GM18858 (cell line): ENCODE data around the gene HERPUD1.
A peak's percentile ranks its signal among the peaks of the same experiment; 100 is the strongest.
"Not testable (repeated sequence)": the region's sequence is repeated elsewhere in the genome, so short reads cannot be mapped to it uniquely, and the experiment has no call there.

ENCODE experiments used
- ATAC-seq: cut with Tn5 transposase; IDR thresholded peaks from one replicate; pipeline ENCODE4 v1.9.1; 2021; ENCODE audit not compliant: unreplicated experiment

HERPUD1 gene

DNA sequence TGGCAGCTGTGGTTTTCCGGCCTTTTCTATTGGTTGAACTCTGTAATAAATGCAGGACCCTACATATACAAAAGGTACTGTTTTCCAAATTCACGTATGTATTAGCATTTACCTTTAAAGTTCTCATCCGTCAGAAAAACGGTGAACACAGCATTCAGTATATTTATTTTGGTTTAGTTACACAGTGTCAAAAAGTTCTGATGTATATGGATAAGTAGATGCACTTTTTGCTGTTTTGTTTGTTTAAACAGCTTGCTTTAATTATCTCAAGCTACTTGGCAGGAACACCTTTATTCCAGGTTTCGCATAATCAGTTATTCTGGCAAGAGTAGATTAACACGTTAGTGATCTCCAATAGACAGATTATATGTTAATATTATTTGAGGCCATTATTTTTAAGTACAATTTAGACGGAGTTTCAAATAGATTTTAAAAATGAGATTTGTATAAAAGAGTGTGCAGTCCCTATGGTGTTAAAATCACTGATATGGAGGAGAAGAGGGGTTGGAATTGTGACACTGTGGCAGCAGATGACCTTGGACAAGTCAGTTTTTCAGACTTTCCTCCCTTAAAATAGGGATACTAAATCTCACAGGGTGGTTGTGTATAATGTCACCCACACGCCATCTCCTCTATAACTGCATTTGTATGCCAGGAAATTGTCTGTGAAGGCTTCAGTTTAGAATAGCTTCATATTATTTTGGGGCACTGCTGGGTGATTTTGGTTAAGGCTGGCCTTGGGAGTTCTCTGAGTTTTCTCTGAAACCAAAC is 2.1 kb downstream of the HERPUD1 start:
- no peak for ATAC-seq

DNA sequence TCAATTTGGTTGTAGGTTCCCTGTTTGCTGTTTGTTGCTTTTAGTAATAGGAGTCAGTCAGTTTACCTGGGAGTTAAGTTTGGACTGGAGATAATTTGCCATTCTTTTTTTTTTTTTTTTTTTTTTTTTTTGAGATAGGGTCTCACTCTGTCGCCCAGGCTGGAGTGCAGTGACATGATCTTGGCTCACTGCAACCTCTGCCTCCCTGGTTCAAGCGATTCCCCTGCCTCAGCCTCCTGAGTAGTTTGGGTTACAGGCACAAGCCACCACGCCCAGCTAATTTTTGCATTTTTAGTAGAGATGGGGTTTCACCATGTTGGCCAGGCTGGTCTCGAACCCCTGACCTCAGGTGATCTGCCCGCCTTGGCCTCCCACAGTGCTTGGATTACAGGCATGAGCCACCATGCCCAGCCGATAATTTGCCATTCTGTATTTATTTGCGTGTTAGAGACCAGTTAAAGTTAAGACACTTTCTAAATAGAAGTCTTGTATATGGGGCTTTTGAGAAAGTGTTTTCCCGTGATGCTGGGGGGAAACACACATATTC is 2.7 kb downstream of the HERPUD1 start:
- not testable (repeated sequence) for ATAC-seq

DNA sequence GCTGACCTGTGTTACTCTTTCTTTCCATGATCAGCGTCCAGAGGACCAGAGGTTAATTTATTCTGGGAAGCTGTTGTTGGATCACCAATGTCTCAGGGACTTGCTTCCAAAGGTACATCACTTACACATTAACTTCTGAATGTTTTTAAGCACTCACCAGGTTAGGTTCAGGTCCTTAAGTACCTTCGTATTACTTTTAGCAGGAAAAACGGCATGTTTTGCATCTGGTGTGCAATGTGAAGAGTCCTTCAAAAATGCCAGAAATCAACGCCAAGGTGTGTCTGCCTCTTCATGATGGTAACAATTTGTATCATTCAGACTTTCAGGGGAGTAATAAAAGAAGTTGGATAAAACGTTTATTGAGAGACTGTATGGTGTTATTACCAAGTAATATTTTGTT is 3.3 kb downstream of the HERPUD1 start:
- ATAC-seq, result no peak

DNA sequence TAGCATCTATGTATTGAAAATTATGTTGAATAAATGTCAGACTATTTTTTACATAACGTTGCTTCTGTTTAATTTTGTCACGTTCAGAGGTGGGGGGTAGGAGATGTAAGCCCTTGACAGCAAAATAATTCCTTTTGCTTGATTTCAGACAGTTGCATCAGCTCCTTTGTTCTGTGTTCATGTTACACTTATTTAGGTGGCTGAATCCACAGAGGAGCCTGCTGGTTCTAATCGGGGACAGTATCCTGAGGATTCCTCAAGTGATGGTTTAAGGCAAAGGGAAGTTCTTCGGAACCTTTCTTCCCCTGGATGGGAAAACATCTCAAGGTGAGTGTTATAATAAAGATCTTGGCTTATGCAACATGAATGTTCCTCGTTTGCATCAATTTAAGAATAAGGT is 4.5 kb downstream of the HERPUD1 start:
- no peak for ATAC-seq

DNA sequence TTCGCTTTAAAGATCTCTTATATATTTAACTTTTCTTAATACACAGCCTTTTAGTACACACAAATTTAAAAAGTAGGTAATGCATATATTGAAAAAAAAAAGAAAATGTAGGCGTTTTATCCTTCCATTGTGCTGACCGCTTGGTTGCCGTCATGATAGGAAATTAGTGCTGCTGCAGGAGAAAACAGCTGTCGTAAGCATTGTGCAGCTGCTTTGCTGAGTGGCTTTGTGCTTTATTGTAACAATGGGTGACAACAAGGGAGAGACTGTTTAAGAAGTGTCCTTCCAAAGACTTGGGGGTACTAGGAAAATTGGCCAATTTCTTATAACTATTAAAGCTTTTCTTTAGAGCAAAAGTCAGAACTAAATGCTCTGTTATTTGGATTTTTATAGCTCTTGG is 5.0 kb downstream of the HERPUD1 start:
- no peak for ATAC-seq

DNA sequence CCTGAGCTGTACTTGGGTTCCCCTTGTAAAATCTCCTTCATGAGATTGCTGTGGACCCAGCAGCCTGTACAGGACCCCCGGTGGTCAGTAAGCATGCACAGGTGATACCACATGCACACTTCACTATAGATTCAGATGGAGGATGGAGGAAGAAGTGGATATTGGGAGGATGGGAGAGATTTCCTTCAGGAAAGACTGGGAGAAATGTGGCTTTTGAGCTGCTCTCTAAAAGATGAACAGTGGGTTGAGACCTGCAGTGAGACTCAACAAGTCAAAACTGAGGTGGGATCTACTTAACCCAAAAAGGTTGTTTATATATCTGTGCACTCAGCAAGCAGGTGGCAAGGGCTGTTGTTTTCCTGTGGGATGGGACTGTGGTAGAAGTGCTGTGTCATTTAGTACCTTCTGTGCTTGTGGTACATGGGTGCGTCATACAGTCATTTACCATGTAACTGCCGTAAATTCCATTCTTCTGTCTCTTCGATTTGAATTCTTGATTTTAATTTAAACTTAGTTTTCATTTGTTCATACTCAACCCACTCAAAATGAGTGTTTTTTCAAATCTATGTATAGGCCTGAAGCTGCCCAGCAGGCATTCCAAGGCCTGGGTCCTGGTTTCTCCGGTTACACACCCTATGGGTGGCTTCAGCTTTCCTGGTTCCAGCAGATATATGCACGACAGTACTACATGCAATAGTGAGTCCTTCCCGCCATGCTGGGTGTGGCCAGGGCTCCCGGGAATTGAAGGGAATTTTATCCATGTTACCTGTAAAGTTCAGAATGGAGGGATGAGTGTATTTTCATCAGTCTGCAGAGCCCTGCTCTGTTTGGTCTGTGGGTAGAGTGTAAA is 6.9 kb downstream of the HERPUD1 start:
- no peak for ATAC-seq

DNA sequence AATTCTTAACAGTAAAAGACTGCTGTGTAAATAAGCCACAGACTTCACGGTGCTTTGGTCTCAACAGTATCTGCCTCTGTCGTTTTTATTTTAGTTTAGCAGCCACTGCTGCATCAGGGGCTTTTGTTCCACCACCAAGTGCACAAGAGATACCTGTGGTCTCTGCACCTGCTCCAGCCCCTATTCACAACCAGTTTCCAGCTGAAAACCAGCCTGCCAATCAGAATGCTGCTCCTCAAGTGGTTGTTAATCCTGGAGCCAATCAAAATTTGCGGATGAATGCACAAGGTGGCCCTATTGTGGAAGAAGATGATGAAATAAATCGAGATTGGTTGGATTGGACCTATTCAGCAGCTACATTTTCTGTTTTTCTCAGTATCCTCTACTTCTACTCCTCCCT is 7.9 kb downstream of the HERPUD1 start:
- ATAC-seq, result no peak

DNA sequence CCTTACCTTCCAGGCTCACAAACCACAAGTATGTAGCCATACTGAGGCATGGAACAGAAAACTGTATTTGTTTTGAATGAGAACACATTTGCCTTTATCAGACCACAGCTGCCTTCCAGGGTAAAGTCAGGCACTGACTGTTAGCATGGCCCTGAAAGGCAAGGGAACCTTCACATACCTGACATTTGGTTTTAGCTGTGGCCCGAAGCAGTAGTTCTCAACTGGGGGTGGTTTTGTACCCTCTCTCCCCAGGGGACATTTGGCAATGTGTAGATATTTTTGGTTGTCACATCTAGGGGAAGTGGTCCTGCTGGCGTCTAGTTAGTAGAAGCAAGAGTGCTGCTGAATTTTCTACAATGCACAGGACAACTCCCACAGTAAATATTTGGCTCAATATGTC is 9.2 kb downstream of the HERPUD1 start:
- ATAC-seq, result no peak

DNA sequence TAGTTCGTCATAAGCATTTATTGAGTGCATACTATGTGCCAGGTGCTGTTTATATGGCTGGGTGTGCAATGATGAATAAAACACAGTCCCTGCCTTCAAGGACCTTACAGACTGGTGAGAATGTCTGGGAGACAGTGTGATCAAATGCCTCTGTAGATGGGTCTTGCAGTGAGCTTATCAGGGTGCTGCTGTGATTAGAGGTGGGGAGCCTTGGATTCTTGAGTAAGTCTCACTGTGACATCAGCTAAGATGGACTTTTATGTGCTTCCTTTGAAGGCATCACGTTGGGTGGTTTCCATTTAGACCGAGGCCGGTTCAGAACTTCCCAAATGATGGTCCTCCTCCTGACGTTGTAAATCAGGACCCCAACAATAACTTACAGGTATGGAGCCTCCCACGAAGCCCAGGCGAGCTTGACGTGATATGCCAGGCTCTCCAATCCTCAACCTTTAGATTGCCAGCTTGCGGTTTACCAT is 10.0 kb downstream of the HERPUD1 start:
- no peak for ATAC-seq

DNA sequence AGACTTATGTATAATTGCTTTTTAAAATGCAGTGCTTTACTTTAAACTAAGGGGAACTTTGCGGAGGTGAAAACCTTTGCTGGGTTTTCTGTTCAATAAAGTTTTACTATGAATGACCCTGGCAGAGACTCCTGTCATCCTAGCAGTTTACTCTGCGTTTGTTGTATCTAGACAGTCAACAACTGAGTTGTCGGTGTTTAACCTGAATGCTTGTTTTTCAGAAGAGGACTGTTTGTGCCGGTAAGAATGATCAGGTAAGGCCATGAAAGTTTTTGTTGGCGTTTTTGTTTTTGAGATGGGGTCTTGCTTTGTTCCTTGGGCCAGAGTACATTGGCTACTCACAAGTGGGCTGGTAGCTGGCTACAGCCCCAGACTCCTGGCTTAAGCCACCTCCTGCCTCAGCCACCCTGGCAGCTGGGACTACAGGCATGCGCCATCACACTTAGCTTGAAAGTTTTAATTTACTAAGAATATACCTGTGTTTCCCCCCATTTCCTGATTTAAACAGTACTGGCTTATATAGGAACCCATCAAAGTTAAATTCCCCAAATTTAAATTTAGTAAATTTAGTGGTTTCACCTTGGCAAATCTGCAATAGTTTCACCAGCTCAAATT is 11.9 kb downstream of the HERPUD1 start:
- ATAC-seq, result no peak

DNA sequence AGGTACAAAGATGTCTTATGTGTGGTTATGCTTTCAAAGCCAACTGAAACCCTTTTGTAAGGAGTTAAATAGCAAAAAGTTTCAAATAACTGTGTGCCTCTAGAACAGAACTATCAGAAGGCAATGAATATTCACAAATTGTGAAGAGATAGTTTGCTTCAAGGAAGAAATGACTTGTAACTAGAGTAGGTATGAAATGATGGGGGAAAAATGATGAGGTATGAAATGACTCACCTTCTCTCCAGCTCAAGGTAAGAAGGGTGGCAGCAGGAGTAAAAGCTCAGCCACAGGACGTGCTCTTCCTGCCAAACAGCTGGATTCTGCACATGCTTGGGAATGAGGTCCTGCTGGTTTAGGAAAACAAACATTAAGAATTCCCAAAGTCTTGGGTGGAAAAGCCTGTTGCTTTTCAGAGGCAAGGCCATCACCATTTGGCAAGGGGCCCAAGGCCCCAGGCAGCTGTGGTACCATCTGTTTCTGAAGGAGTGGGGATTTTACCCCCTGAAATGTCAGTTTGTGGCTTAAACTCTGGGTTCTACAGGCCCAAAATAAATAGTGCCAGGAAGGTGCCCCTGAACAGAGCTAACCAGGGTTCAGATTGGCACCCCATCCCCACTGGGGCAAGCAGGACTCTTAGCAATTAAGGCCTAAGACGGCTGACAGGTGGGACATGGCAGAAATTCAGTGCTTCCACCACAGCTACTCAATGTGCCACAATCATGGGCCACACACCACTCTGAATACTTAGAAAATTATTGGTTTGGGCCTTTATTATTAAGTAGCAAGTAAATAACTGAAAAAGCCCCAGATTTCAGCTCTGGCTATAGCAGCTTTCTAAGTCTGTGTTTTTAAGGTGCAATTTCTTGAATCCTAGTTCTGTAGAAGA is 13.3 kb downstream of the HERPUD1 start:
- peak; percentile 42 for ATAC-seq

DNA sequence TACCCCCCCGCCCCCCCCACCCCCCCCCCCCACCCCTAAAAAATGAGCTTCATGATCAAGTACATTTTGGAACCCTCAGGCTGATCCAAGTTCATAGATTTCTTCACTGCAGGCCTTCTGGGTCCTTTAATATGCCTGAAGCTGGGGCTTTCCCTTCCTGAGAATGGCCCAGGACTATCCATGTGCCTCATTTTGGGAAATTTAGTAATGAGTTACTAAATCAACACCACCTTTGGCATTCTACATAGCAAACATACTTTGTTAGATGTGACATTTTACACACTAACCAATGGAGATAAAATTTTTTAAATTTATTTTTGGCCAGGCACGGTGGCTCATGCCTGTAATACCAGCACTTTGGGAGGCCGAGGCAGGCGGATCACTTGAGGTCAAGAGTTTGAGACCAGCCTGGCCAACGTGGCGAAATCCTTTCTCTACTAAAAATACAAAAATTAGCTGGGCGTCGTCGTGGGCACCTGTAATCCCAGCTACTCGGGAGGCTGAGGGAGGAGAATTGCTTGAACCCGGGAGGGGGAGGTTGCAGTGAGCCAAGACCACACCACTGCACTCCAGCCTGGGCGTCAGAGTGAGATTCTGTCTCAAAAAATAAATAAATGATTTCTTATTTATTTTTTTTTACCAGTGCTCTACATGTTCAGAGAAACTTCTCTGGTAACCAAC is 14.0 kb downstream of the HERPUD1 start:
- ATAC-seq, result no peak

DNA sequence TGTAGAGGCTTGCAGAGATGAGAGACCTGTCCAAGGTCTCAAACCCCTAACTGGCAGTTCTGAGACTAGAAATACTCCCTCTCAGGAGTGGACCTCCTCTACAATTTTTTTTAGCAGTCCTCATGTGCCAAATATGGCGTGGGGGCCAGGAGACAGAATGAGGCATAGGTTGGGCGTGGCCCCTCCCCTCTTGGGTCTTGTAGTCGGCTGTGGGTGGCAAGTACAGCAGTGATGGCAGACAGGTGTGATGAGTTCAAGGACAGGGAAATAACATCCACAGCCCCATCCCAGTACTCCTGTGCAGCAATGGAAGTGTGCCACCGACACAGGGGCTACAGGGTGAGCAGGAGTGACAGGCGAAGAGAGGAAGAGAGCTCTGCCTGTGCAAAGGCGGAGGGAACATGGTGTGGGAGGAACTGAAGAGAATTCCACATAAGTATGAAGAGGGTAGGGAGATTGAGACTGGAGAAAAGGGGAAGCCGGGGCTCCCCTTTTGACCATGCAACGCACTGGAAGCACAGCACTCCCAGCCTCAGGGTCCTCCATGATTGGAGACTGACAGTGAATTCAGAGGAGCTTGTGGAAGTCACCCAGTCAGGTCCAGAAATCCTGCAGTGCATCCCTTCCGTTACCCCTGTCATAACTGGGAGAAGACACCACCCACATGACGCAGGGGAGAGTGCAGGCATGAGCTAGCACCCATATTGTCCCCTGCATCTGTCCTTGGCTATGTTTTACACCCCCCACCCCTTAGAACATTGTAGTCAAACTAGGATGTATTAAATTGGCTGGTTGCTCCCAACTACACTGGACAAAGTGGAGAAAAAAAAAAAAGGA is 15.0 kb downstream of the HERPUD1 start:
- ATAC-seq, result no peak

DNA sequence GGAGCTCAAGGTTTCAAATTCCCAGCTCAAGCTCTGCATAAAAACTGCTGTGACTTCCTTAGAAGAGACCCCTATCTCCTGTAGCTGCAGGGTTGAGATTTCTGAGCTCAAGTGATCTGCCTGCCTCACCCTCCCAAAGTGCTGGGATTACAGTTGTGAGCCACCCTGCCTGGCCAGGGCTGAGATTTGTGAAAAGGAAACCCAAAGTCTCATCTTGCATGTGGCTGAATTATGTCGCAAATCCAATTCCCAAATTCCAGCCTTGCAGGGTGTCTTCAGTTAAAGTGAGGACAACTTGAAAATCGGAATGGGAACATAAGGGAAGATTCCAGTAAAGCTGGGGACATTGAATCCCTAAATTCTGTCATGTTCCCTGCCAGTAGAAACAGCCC is 15.7 kb downstream of the HERPUD1 start:
- ATAC-seq, result no peak

DNA sequence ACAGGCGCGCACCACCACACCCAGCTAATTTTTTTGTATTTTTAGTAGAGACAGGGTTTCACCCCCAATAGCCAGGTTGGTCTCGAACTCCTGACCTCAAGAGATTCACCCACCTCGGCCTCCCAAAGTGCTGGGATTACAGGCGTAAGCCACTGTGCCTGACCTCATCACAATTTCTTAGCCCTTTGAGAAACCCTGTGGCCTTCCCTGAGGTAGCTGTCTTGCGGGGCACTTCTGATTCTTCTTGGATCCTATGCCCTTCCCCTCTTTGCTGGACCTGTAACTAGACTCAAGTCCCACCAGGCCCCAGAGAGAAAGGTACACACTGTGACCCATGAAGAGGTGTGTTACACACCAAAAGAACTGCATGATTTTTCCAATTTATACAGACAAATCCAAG is 16.3 kb downstream of the HERPUD1 start:
- ATAC-seq, result no peak

DNA sequence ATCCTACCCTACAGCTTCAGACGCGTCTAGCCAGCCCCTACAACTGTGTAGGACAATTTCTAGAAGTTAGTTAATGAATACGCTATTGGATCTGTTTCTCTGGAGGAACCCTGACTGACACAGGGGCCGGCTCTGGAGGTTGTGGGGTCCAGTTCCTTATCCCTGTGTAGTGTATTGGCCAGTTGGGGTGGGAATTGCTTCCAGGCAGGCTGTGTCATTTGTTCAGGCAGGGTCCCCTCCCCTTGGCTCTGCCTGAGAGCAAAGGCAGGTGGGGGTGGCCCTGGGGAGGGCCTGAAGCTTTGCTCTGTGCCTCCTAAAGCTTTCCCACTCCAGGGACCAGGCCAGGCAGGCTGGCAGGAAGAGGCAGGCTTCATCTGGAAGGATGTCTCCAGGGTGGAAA is 18.1 kb downstream of the HERPUD1 start:
- ATAC-seq, result no peak

DNA sequence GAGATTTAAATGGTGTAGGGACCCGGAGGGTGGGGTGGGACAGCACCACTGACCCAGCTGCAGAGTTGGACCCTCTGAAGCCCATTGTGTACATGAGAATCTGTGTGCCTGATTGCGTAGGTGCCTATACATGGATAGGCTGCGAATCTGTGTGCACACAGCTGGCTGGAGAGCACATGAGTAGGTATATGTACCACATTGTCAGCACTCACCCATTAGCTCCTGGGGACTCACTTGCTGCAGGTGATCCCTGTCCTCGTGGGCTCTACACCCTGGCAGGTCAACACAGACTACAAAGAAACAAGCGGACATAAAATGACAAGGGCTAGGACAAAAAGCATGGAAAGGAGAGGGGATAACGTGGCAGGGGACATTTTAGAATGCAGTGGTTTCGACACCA is 18.5 kb downstream of the HERPUD1 start:
- no peak for ATAC-seq

DNA sequence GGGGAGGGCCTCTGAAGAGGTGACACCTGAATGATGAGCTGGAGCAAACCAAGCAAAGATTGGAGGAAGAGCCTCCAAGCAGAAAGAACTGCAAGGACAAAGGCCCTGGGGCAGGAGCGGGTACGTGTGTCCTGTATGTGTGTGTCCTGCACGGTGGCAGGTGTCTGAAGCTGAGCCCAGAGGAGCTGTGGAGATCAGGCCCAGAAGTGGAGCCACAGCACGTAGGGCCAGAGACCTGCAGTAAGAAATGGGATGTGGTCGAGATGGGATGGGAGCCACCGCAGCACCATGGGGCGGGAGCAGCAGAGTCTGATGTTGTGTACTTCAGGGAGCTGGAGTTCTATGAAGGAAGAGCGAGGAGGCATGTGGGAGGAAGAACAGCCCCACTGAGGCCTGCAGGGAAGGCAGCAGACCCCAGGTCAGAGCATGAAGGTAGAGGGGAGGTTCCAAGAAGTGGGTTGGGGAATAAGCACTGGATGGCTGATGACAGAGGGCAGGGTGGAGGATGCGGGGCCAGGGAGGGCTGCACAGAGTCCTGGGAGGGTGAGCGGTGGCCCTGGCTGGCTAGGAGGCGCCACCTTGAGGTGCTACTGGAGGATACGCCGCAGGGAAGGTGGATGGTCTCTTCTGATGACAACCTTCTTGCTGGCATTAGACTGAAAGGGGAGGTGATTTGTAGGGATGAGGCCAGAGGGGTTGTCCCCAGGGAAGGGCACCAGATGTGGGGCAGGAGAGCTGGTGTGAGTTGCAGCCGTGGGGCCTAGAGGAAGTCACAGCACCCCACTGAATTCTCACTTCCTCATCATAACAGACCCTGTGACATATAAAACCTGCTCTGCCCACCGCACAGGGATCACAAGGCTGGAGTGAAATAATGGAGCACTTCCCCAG is 19.2 kb downstream of the HERPUD1 start:
- peak; percentile 49 for ATAC-seq
